HepG2 (cell line): ENCODE measurements around the gene NISCH. TPM values are rescaled to one million over a fixed set of nuclear protein-coding genes. Genes with fewer than 3 reads are reported as not detected.
A peak's percentile ranks its signal among the peaks of the same experiment; 100 is the strongest.

Experiments
- BRF2 ChIP-seq: sonication (generic); formaldehyde crosslinking; IDR thresholded peaks from 2 replicates; pipeline ENCODE4 v1.8.1; 2022; ENCODE audit warnings: mild to moderate bottlenecking, missing genetic modification reagents
- CHD4 ChIP-seq: fragments of 200-600 bp; sonication (generic); IDR thresholded peaks from 2 replicates; pipeline ENCODE4 v1.7.0; 2017; ENCODE audit warnings: mild to moderate bottlenecking, low read length, borderline replicate concordance
- FOXK1 ChIP-seq: sonication (generic); formaldehyde crosslinking; IDR thresholded peaks from 2 replicates; pipeline ENCODE4 v1.4.0; 2020; ENCODE audit warnings: low read depth, missing genetic modification reagents, borderline replicate concordance
- HCFC1 ChIP-seq: fragments of 150-350 bp; IDR thresholded peaks from 2 replicates; pipeline ENCODE4 v1.6.1; 2014; ENCODE audit warnings: low read depth, low read length
- IKZF1 ChIP-seq: fragments of 450-650 bp; IDR thresholded peaks from 2 replicates; pipeline ENCODE4 v1.7.1; 2016
- KDM2A ChIP-seq: sonication (generic); formaldehyde crosslinking; IDR thresholded peaks from 2 replicates; pipeline ENCODE4 v1.4.0; 2020; ENCODE audit warnings: low read depth, missing genetic modification reagents, borderline replicate concordance
- KLF12 ChIP-seq: sonication (generic); formaldehyde crosslinking; IDR thresholded peaks from 2 replicates; pipeline ENCODE4 v1.4.0; 2020; ENCODE audit warnings: missing genetic modification reagents, borderline replicate concordance
- MIER2 ChIP-seq: IDR thresholded peaks from 2 replicates; pipeline ENCODE4 v1.6.1; 2016; ENCODE audit warnings: missing biosample characterization, missing genetic modification reagents
- MTA3 ChIP-seq: sonication (generic); formaldehyde crosslinking; IDR thresholded peaks from 2 replicates; pipeline ENCODE4 v1.4.0; 2020; ENCODE audit warnings: missing genetic modification reagents
- PPARG ChIP-seq: conservative IDR thresholded peaks from 2 replicates; pipeline ENCODE4 v1.6.1; 2016; ENCODE audit warnings: missing biosample characterization, missing genetic modification reagents
- SMAD3 ChIP-seq: sonication (generic); formaldehyde crosslinking; IDR thresholded peaks from 2 replicates; pipeline ENCODE4 v1.4.0; 2020; ENCODE audit warnings: missing genetic modification reagents
- ZBTB25 ChIP-seq: IDR thresholded peaks from 2 replicates; pipeline ENCODE4 v1.6.1; 2018; ENCODE audit warnings: missing genetic modification reagents
- ZBTB7B ChIP-seq: sonication (generic); formaldehyde crosslinking; IDR thresholded peaks from 2 replicates; pipeline ENCODE4 v1.4.0; 2020; ENCODE audit warnings: missing genetic modification reagents
- ZNF232 ChIP-seq: sonication (generic); formaldehyde crosslinking; IDR thresholded peaks from 2 replicates; pipeline ENCODE4 v1.4.0; 2020; ENCODE audit warnings: missing genetic modification reagents, borderline replicate concordance
- ZNF234 ChIP-seq: sonication (generic); formaldehyde crosslinking; conservative IDR thresholded peaks from 2 replicates; pipeline ENCODE4 v1.5.1; 2020; ENCODE audit warnings: mild to moderate bottlenecking, missing genetic modification reagents
- ZNF292 ChIP-seq: sonication (generic); formaldehyde crosslinking; IDR thresholded peaks from 2 replicates; pipeline ENCODE4 v1.8.1; 2022; ENCODE audit warnings: mild to moderate bottlenecking, low read depth, missing genetic modification reagents, borderline replicate concordance
- ZNF609 ChIP-seq: sonication (generic); formaldehyde crosslinking; IDR thresholded peaks from 2 replicates; pipeline ENCODE4 v1.4.0; 2020; ENCODE audit warnings: mild to moderate bottlenecking, missing genetic modification reagents, borderline replicate concordance
- ZNF770 ChIP-seq: sonication (generic); formaldehyde crosslinking; IDR thresholded peaks from 2 replicates; pipeline ENCODE4 v1.5.0; 2020; ENCODE audit warnings: mild to moderate bottlenecking, missing genetic modification reagents
- polyA plus RNA-seq, 8 experiments: library from polyadenylated mRNA; depleted of rRNA in 3 of 8; stranded (reverse) in 7 of 8; unstranded in 1 of 8; fragments of >200 nt; fragmentation: Illumina TruSeq in 4 of 8; extraction: Trizol in 4 of 8; gene quantifications; 2 replicates each; pipeline versions ENCODE4 v1.2.1 to v1.2.3, GENCODE V29; 2011 to 2016; ENCODE audit warnings: low read depth in 4 of 8, missing spikeins in 1 of 8, mixed read lengths in 1 of 8; ENCODE audit not compliant: insufficient read depth in 1 of 8
- total RNA-seq, 5 experiments: library from RNA; depleted of rRNA; stranded (reverse); fragments of >200 nt; fragmentation: Illumina TruSeq; extraction: Trizol; gene quantifications; 2 replicates each; pipeline ENCODE4 v1.2.3, GENCODE V29; 2016; ENCODE audit warnings: low read depth in 1 of 5

The NISCH gene
- total and polyA plus RNA-seq, 2 of the 13 experiments (the other 11 are each of a cell fraction or from before 2014, with no cell fraction given) = 27.0 to 47.6 TPM

- TF ChIP-seq ZNF234 (CRISPR knock-in tag) (no peak), KDM2A (CRISPR knock-in tag) (peak; percentile 40; the same call in 1 of the 2 replicates), ZNF292 (CRISPR knock-in tag) (peak; percentile 58; the same call in 1 of the 2 replicates), ZNF770 (0 out of 2 replicates have a peak, but pooled peaks have one; percentile 41), IKZF1 (no peak), MIER2 (CRISPR knock-in tag) (peak; percentile 30; the same call in 1 of the 2 replicates), KLF12 (CRISPR knock-in tag) (no peak), ZBTB7B (CRISPR knock-in tag) (peak; percentile 92), HCFC1 (no peak), CHD4 (no peak), FOXK1 (CRISPR knock-in tag) (0 out of 2 replicates have a peak, but pooled peaks have one; percentile 18), MTA3 (CRISPR knock-in tag) (no peak), SMAD3 (CRISPR knock-in tag) (peak; percentile 71; the same call in 1 of the 2 replicates), PPARG (CRISPR knock-in tag) (peak; percentile 58; the same call in 1 of the 2 replicates), ZNF232 (CRISPR knock-in tag) (no peak), ZNF609 (CRISPR knock-in tag) (peak; percentile 79), ZBTB25 (peak; percentile 34; the same call in 1 of the 2 replicates), BRF2 (CRISPR knock-in tag) (no peak)
Observed at GRCh38 chr3:52429779-52430415, 25.5 kb upstream of the NISCH start (continued).
